NCI-H748 (cell line): ENCODE data around the gene PMEL.
"Not testable (repeated sequence)": the region's sequence is repeated elsewhere in the genome, so short reads cannot be mapped to it uniquely, and the experiment has no call there.

ENCODE experiments used
- DNase-seq: peaks from one replicate; lab custom pipeline; 2025; ENCODE audit not compliant: unreplicated experiment; lab: John Stamatoyannopoulos, UW

PMEL gene

GRCh38 chr12:55925870-55926737, 39.7 kb downstream of the PMEL start:
- no peak for DNase-seq

GRCh38 chr12:55925371-55925770, 40.5 kb downstream of the PMEL start:
- no peak for DNase-seq

DNA sequence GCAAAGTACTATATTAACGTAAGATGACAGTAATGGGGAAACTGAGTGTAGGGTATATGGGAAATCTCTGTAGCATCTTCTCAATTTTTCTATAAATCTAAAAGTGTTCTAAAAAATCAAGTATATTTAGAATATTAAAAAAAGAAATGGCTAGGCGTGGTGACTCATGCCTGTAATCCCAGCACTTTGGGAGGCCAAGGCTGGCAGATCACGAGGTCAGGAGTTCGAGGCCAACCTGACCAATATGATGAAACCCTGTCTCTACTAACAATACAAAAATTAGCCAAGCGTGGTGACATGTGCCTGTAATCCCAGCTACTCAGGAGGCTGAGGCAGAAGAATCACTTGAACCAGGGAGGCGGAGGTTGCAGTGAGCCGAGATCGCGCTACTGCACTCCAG, 42.2 kb downstream of the PMEL start:
- not testable (repeated sequence) for DNase-seq

- no peak for DNase-seq
Measured at GRCh38 chr12:55922126-55922525, 43.7 kb downstream of the PMEL start.

GRCh38 chr12:55919032-55919431, 46.8 kb downstream of the PMEL start:
- not testable (repeated sequence) for DNase-seq

DNA sequence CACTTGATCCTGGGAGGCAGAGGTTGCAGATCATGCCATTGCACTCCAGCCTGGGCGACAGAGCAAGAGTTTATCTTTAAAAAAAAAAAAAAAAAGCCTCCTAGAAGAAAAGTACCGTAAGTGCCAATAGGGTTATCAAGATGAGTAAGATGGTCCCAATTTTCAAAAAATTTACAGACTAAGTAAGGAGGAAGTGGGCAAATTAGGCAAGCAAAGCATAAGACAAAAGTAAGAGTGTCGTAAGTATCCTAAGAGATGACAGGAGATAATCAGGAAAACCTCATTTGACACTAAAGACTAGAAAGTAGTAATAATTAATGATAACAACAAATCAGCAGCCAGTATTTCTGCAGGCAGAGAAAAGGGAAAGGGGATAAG, 50.4 kb downstream of the PMEL start:
- no peak for DNase-seq

- no peak for DNase-seq
Measured at GRCh38 chr12:55912908-55913307, 52.9 kb downstream of the PMEL start.

GRCh38 chr12:55909513-55909884, 56.3 kb downstream of the PMEL start:
- DNase-seq: no peak

- no peak for DNase-seq
Measured at GRCh38 chr12:55908726-55909512, 56.9 kb downstream of the PMEL start.

DNA sequence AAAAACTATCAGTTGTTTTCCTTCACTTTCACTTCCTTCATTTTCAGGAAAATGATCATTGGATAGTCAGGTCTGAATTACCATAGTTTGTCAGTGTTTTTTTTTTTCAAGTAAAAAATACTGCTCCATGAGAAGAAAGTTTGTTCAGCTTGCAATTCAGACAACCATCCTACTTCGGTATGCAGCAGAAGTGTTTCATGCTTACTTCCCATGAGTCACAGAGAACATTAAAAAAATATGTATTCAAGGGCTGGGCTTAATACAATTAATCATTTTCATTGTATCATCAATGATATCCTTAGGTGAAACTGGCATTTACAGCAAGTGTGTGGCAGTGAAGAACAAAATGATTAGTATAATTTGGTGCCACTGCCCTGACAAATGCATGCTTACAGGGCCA, 59.8 kb downstream of the PMEL start:
- no peak for DNase-seq
